ENCODE measurements around the gene EVC2.

- TF ChIP-seq CTCF (conservative IDR thresholded peaks at IDR 0.05; ENCODE audit: low read depth, low read length) (no peak), EZH2 (IDR thresholded peaks at IDR 0.05; ENCODE audit: borderline replicate concordance, low read depth, low read length, poor library complexity, severe bottlenecking) (no peak)
Observed at GRCh38 chr4:5631352-5632065, 76.8 kb downstream of the EVC2 start.
